Stomach (tissue), 19 donors: ENCODE data around the gene EVPLL. TPM values are rescaled to one million over a fixed set of nuclear protein-coding genes. Genes with fewer than 3 reads are reported as not detected.
"Not testable (repeated sequence)": the region's sequence is repeated elsewhere in the genome, so short reads cannot be mapped to it uniquely, and the experiment has no call there.

Experiments
- DNase-seq, 2 donors: peaks; one replicate each; pipeline versions ENCODE4 v3.0.0 to v3.0.0-alpha.2; 2013 to 2019
- H3K27ac ChIP-seq, 5 donors: fragments of 200-600 bp in 4 of 5; sonication (generic) in 4 of 5; one replicate each; pipeline ENCODE4 v1.5.1; 2013 to 2019; ENCODE audit warnings: mild to moderate bottlenecking in 1 of 5, moderate library complexity in 1 of 5
- H3K27me3 ChIP-seq, 3 donors: fragments of 200-600 bp; sonication (generic); one replicate each; pipeline ENCODE4 v1.5.1; 2017 to 2019; ENCODE audit warnings: mixed run types in 1 of 3
- H3K36me3 ChIP-seq, 4 donors: fragments of 200-600 bp; sonication (generic); 1 replicate in 3 of 4; 2 replicates in 1 of 4; pipeline ENCODE4 v1.5.1; 2016 to 2019
- H3K4me1 ChIP-seq, 4 donors: fragments of 200-600 bp; sonication (generic); one replicate each; pipeline ENCODE4 v1.5.1; 2016 to 2019
- H3K4me3 ChIP-seq, 4 donors: fragments of 200-600 bp; sonication (generic) in 3 of 4; one replicate each; pipeline ENCODE4 v1.5.1; 2016 to 2019; ENCODE audit warnings: mild to moderate bottlenecking in 1 of 4
- H3K9me3 ChIP-seq, 4 donors: fragments of 200-600 bp; sonication (generic); one replicate each; pipeline ENCODE4 v1.5.1; 2016 to 2019
- CTCF ChIP-seq, 7 experiments: fragments of 450-650 bp in 4 of 7; fragments of 200-600 bp in 3 of 7; sonication (generic) in 3 of 7; IDR thresholded peaks; one replicate each; pipeline ENCODE4 v1.5.1; 2016 to 2019; ENCODE audit warnings: antibody characterized with exemption in 7 of 7, control low read depth in 2 of 7, mild to moderate bottlenecking in 1 of 7
- EP300 ChIP-seq: sonication (generic); formaldehyde crosslinking; IDR thresholded peaks from one replicate; pipeline ENCODE4 v1.6.1; 2017; ENCODE audit warnings: antibody characterized with exemption
- POLR2A ChIP-seq, 4 donors: fragments of 450-650 bp; IDR thresholded peaks; one replicate each; pipeline ENCODE4 v1.6.1; 2016; ENCODE audit warnings: antibody characterized with exemption in 4 of 4, control low read depth in 2 of 4, mild to moderate bottlenecking in 1 of 4, moderate library complexity in 1 of 4
- POLR2AphosphoS5 ChIP-seq, 3 donors: sonication (generic); formaldehyde crosslinking; IDR thresholded peaks; one replicate each; pipeline ENCODE4 v1.6.1; 2016; ENCODE audit warnings: antibody characterized with exemption in 3 of 3
- WGBS, 5 donors: extraction: QIAGEN DNeasy Blood & Tissue Kit in 3 of 5; methylation state at CpG; one replicate each; pipeline versions ENCODE4 v1.1.5 to v1.1.7; 2013 to 2018; 5-methylcytosine and 5-hydroxymethylcytosine counted together
- intact Hi-C: fragments of 100-400 bp; cut with DNase I; formaldehyde crosslinking; loops from one replicate; pipeline ENCODE4 v1.15.1; 2023; ENCODE audit warnings: low total_unique reads
- long read RNA-seq, 10 donors: transcript quantifications; one replicate each; lab custom pipeline, GENCODE V29; 2026
- polyA plus RNA-seq, 3 donors: library from polyadenylated mRNA; stranded (reverse); fragments of 200-250 nt; gene quantifications; one replicate each; pipeline ENCODE4 v1.2.3, GENCODE V29; 2013
- total RNA-seq, 5 donors: library from RNA; depleted of rRNA; stranded (reverse); fragments of >200 nt; gene quantifications; one replicate each; pipeline versions ENCODE4 v1.1.0 to v1.2.3, GENCODE V29; 2014 to 2016
- donor health status: healthy with polysubstance abuse.
- donor health status: Bipolar disorder and iron deficiency.
- donor health status: healthy.

Gene EVPLL
- total RNA-seq, result 1 to 10 TPM in 1 of 5 donors, under 1 TPM in 2, not detected in 2; 0.29 to 1.2 (median 0.45) TPM
- polyA plus RNA-seq, result 1 to 10 TPM in 1 of 3 donors, under 1 TPM in 1, not detected in 1; 0.37 to 8.9 TPM
- long read RNA-seq, donor 1, result 0 reads
- long read RNA-seq, donor 2, result 0 reads
- long read RNA-seq, donor 3, result 0 reads
- long read RNA-seq, donor 4, result 0 reads
- long read RNA-seq, donor 5, result 0 reads
- long read RNA-seq, donor 6, result 0 reads
- long read RNA-seq, donor 7, result 0 reads
- long read RNA-seq, donor 8, result 0 reads
- long read RNA-seq, donor 9, result 0 reads
- long read RNA-seq, donor 10, result 0 reads

GRCh38 chr17:18377437-18378204 is at the start of gene EVPLL:
Gene EVPLL, plus strand, starts transcription at chr17:18377778. Its CDS starts 3,160 bp downstream, at chr17:18380938.
- DNase-seq, result peak; percentile 82 to 85
- Histone ChIP-seq H3K27me3 (peaks cover 0 to 34% (median 5%) of the 10 kb centered on the region in 3 donors), H3K4me3 (no peak within 1 kb of the TSS), H3K4me1 (peaks cover 0 to 18% (median 10%) of the 10 kb centered on the region in 4 donors), H3K9me3 (peaks cover 0 to 3% (median 1%) of the 10 kb centered on the region in 4 donors), H3K27ac (peak within 1 kb of the TSS; percentile 63 to 83 (median 74)), H3K36me3 (no peaks in the 10 kb centered on the region)
- no peak for TF ChIP-seq POLR2A (IDR thresholded peaks at IDR 0.05)
- TF ChIP-seq POLR2AphosphoS5 (IDR thresholded peaks at IDR 0.05), result peak in 2 of 3 donors; percentile 45 to 67
- 27 to 45% (median 33%) methylated on average over 13 to 20 of the region's 20 CpGs for WGBS, 5 donors
- intact Hi-C loops, result no loop called here

- Histone ChIP-seq H3K27me3 (no peaks in the 10 kb centered on the region), H3K36me3 (peaks cover 47 to 100% (median 97%) of the 10 kb centered on the region in 4 donors), H3K4me3 (no peak overlapping the region), H3K27ac (no peak overlapping the region), H3K9me3 (no peaks in the 10 kb centered on the region), H3K4me1 (peaks cover 0 to 9% (median 0%) of the 10 kb centered on the region in 4 donors)
- no peak for TF ChIP-seq POLR2A (IDR thresholded peaks at IDR 0.05)
- no peak for TF ChIP-seq EP300
- TF ChIP-seq CTCF (IDR thresholded peaks at IDR 0.05), result no peak
- no peak for TF ChIP-seq POLR2AphosphoS5 (IDR thresholded peaks at IDR 0.05)
- intact Hi-C loops, result no loop called here
- no peak for DNase-seq
- WGBS, 5 donors, result 86 to 94% (median 90%) methylated on average over 9 of the region's 9 CpGs
Measured at GRCh38 chr17:18328643-18329204, 48.9 kb upstream of the EVPLL start.

GRCh38 chr17:18331879-18332278 is 45.7 kb upstream of the EVPLL start:
- TF ChIP-seq POLR2AphosphoS5 (IDR thresholded peaks at IDR 0.05), result no peak
- H3K27me3 ChIP-seq, result no peaks in the 10 kb centered on the region
- peaks cover 0 to 4% (median 0%) of the 10 kb centered on the region in 4 donors for H3K4me1 ChIP-seq
- no peak overlapping the region for H3K4me3 ChIP-seq
- WGBS, 5 donors, result 78 to 87% (median 85%) methylated on average over 9 of the region's 9 CpGs
- DNase-seq, result no peak
- intact Hi-C loops, result no loop called here
- H3K27ac ChIP-seq, result no peak overlapping the region
- H3K36me3 ChIP-seq, result peaks cover 55 to 100% (median 96%) of the 10 kb centered on the region in 4 donors
- no peaks in the 10 kb centered on the region for H3K9me3 ChIP-seq

GRCh38 chr17:18332909-18333489 is 44.6 kb upstream of the EVPLL start:
- no peaks in the 10 kb centered on the region for H3K4me1 ChIP-seq
- intact Hi-C loops, result no loop called here
- peaks cover 46 to 97% (median 92%) of the 10 kb centered on the region in 4 donors for H3K36me3 ChIP-seq
- H3K27me3 ChIP-seq, result no peaks in the 10 kb centered on the region
- no peaks in the 10 kb centered on the region for H3K9me3 ChIP-seq
- TF ChIP-seq POLR2AphosphoS5 (IDR thresholded peaks at IDR 0.05), result no peak
- TF ChIP-seq POLR2A (IDR thresholded peaks at IDR 0.05), result no peak
- TF ChIP-seq CTCF (IDR thresholded peaks at IDR 0.05), result no peak
- no peak for TF ChIP-seq EP300
- no peak overlapping the region for H3K4me3 ChIP-seq
- DNase-seq, result no peak
- no peak overlapping the region for H3K27ac ChIP-seq
- 71 to 95% (median 87%) methylated on average over 2 to 4 of the region's 4 CpGs for WGBS, 5 donors

GRCh38 chr17:18338158-18338557 is 39.4 kb upstream of the EVPLL start:
- H3K36me3 ChIP-seq, result peaks cover 31 to 93% (median 83%) of the 10 kb centered on the region in 4 donors
- H3K9me3 ChIP-seq, H3K27ac ChIP-seq, intact Hi-C loops, H3K27me3 ChIP-seq, H3K4me1 ChIP-seq, H3K4me3 ChIP-seq, DNase-seq: not testable (repeated sequence)
- 93 to 97% (median 95%) methylated on average over 16 to 24 of the region's 25 CpGs for WGBS, 5 donors
